ENCODE data around the gene SLX1A.
"Not testable (repeated sequence)": the region's sequence is repeated elsewhere in the genome, so short reads cannot be mapped to it uniquely, and the experiment has no call there.

The SLX1A gene

GRCh38 chr16:30193615-30194014 is at the start of gene SLX1A, which contains the start of gene BOLA2B:
TSS of gene SLX1A (plus strand) at chr16:30193875. CDS start at chr16:30194085, 210 bp downstream.
TSS of gene BOLA2B (minus strand) at chr16:30193666. CDS start at chr16:30193595, 71 bp downstream.
- not testable (repeated sequence) for DNase-seq (ENCODE audit: low read depth)

- DNase-seq (ENCODE audit: low read depth): no peak
Measured at GRCh38 chr16:30144017-30144416, 49.7 kb upstream of the SLX1A start.

DNA sequence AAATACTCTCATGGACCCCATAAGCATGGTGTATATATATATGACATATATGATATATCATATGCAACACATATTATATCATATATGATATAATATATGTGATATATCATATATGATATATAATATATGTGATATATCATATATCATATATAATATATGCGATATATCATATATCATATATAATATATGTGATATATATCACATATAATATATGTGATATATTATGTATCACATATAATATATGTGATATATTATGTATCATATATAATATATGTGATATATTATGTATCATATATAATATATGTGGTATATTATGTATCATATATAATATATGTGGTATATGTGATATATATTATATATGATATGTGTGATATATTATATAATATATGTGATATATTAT is 48.8 kb upstream of the SLX1A start:
- no peak for DNase-seq (ENCODE audit: low read depth)

DNA sequence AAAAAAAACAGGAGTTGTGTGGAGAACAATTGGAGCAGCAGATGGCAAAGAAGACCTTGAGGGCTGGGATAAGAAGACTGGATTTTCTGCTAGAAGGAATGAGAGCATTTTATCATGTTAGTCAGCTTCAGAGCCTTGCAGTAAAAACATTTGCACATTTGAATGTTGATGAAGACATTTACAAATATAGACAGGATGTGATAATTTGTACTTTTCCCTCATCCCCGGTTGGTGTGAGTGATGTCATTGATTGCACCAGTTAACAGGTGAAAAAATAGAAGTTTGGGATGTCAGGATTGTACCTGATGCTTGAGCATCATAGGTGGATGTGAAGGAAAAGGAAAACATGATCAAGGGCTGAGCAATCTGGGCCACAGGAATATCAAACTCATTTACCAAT is 48.0 kb upstream of the SLX1A start:
- no peak for DNase-seq (ENCODE audit: low read depth)

- no peak for DNase-seq (ENCODE audit: low read depth)
Measured at GRCh38 chr16:30147843-30148510, 45.7 kb upstream of the SLX1A start.

DNA sequence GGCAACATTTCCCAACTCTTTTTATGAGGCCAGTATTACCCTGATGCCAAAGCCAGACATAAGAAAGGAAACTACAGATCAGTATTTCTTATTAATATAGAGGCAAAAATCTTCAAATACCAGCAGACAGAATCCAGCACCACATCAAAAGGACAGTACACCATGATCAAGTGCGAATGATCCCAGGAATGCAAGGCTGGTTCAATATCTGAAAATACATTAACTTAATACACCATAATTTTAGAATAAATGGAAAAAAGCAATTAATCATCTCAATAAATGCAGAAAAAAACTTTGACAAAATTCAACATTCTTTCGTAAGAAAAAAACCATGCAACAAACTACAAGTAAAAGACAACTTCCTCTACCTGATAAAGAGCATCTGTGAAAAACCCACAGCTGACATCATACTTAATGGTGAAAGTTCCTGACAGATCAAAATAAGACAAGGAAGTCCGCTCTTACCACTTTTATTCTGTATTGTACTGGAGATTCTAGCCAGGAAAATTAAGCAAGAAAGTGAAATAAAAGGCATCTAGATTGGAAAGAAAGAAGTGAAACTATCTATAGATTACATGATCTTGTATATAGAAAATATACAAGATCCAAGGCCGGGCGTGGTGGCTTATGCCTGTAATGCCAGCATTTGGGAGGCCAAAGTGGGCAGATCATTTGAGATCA is 44.3 kb upstream of the SLX1A start:
- DNase-seq (ENCODE audit: low read depth): no peak

- DNase-seq (ENCODE audit: low read depth): no peak
Measured at GRCh38 chr16:30151091-30151490, 42.6 kb upstream of the SLX1A start.

DNA sequence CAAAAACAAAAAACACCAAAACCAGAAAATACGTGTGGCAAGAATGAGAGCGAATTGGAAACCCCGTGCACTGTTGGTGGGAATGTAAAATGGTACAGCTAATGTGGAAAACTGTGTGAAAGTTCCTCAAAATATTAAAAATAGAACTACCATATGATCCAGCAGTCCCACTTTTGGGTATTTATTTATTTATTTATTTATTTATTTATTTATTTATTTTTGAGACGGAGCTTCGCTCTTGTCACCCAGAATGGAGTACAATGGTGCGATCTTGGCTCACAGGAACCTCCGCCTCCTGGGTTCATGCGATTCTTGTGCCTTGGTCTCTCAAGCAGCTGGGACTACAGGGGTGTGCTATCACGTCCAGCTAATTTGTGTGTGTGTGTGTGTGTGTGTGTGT is 41.2 kb upstream of the SLX1A start:
- no peak for DNase-seq (ENCODE audit: low read depth)

DNA sequence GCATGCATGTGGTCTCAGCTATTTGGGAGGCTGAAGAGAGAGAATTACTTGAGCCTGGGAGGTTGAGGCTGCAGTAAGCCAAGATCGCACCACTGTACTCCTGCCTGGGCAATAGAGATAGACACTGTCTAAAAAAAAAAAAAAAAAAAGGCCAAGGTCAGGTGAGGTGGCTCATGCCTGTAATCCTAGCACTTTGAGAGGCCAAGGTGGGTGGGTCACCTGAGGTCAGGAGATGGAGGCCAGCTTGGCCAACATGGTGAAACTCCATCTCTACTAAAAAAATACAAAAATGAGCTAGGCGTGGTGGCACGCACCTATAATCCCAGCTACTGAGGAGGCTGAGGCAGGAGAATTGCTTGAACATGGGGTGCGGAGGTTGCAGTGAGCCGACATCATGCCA is 38.5 kb upstream of the SLX1A start:
- no peak for DNase-seq (ENCODE audit: low read depth)

GRCh38 chr16:30157214-30157613 is 36.5 kb upstream of the SLX1A start:
- no peak for DNase-seq (ENCODE audit: low read depth)

DNA sequence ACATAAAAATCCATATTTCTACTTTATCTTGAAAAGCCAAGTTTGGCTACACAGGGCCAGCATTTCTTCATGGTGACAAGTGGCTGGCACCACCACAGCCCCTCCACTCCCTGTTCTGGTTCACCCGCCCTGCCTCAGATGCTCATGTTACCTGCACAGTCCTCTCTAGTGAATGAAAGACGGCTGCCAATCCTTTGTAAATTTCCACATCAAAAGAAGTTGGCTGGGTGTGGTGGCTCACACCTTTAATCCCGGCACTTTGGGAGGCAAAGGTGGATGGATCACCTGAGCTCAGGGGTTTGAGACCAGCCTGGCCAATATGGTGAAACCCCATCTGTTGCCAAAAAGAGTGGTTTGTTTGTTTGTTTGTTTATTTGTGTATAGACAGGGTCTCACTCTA is 30.1 kb upstream of the SLX1A start:
- no peak for DNase-seq (ENCODE audit: low read depth)

GRCh38 chr16:30166202-30166902 is 27.3 kb upstream of the SLX1A start:
- DNase-seq (ENCODE audit: low read depth): no peak

DNA sequence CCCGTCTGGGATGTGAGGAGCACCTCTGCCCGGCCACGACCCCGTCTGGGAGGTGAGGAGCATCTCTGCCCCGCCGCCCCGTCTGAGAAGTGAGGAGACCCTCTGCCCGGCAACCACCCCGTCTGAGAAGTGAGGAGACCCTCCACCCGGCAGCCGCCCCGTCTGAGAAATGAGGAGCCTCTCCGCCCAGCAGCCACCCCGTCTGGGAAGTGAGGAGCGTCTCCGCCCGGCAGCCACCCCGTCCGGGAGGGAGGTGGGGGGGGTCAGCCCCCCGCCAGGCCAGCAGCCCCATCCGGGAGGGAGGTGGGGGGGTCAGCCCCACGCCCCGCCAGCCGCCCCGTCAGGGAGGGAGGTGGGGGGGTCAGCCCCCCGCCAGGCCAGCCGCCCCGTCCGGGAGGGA is 24.9 kb upstream of the SLX1A start:
- not testable (repeated sequence) for DNase-seq (ENCODE audit: low read depth)

GRCh38 chr16:30169416-30169815 is 24.3 kb upstream of the SLX1A start:
- not testable (repeated sequence) for DNase-seq (ENCODE audit: low read depth)

DNA sequence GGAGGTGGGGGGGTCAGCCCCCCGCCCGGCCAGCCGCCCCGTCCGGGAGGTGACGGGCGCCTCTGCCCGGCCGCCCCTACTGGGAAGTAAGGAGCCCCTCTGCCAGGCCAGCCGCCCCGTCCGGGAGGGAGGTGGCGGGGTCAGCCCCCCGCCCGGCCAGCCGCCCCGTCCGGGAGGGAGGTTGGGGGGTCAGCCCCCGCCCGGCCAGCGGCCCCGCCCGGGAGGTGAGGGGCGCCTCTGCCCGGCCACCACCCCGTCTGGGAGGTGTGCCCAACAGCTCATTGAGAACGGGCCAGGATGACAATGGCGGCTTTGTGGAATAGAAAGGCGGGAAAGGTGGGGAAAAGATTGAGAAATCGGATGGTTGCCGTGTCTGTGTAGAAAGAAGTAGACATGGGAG is 23.5 kb upstream of the SLX1A start:
- DNase-seq (ENCODE audit: low read depth): not testable (repeated sequence)

DNA sequence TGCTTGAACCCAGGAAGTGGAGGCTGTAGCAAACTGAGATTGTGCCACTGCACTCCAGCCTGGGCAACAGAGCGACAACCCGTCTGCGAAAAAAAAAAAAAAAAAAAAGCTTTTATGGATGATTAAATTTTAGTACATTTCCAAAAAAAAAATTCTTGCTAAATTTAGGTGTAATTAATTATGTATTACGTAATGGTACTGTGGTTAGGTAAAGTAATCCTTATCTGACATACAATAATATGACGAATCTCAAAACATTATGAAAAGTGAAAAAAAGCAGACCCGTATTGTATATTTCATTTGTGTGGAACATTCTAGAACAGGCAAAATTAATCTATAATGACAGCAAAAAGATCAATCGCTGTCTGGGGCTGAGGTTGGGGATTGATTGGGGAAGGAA is 20.6 kb upstream of the SLX1A start:
- no peak for DNase-seq (ENCODE audit: low read depth)

DNA sequence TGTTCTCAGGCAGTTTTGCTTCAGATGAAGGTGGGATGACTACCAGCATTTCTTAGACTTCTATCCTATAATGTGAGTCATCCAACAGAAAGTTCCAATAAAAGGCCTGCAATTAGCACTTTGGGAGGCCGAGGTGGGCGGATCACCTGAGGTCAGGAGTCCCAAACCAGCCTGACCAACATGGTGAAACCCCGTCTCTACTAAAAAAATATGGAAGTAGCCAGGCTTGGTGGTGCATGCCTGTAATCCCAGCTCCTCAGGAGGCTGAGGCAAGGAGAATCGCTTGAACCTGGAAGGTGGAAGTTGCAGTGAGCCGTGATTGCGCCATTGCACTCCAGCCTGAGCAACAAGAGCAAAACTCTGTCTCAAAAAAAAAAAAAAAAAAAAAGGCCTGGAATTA is 16.8 kb upstream of the SLX1A start:
- not testable (repeated sequence) for DNase-seq (ENCODE audit: low read depth)

DNA sequence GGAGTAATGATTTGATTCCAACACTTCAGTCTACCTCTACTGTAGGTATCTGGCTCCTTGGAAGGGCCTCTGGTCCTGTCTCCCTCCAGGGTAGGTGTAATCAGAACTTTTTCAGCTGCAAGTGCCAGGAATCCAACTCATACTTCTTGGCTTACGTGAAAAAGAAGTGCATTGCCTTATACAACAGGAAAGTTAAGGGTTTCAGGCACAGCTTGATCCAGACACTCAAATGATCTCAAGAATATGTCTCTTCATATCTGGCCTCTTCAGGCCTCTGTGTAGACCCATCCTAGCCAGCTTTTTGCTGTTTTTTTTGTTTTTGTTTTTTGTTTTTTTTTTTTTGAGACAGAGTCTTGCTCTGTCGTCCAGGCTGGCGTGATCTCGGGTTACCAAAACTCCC is 14.5 kb upstream of the SLX1A start:
- no peak for DNase-seq (ENCODE audit: low read depth)

GRCh38 chr16:30179931-30180330 is 13.7 kb upstream of the SLX1A start:
- no peak for DNase-seq (ENCODE audit: low read depth)

DNA sequence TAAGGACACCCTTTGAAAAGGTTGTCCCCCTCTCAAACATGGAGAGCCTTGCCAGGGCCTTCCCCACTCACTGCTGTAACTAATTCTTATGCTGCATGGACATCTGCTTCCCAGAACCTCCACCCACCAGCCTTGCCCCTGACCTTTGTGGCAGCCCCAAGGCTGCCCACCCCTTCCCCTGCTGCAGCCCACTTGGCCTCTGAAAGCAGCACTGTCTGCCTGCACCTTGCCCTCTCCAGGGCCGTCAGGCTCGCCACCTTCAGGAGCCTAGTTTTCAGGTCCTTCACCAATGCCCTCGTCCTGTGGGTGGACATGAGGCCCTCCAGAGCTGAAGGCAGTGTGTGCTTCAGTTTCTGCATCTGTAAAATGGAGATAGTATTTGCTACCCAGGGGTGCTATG is 12.9 kb upstream of the SLX1A start:
- DNase-seq (ENCODE audit: low read depth): no peak

- peak; percentile 49 for DNase-seq (ENCODE audit: low read depth)
Measured at GRCh38 chr16:30183233-30184095, 10.2 kb upstream of the SLX1A start, which contains the start of gene CORO1A. TSS of gene CORO1A (plus strand) at chr16:30183602. CDS start at chr16:30185210, 1,608 bp downstream.

Data from stromal cell of bone marrow (primary cell).